COLO668 (cell line): ENCODE data around the gene RUNX2.
"Not testable (repeated sequence)": the region's sequence is repeated elsewhere in the genome, so short reads cannot be mapped to it uniquely, and the experiment has no call there.

ENCODE experiments used
- DNase-seq: peaks from one replicate; lab custom pipeline; 2025; ENCODE audit not compliant: unreplicated experiment; lab: John Stamatoyannopoulos, UW

The RUNX2 gene

DNA sequence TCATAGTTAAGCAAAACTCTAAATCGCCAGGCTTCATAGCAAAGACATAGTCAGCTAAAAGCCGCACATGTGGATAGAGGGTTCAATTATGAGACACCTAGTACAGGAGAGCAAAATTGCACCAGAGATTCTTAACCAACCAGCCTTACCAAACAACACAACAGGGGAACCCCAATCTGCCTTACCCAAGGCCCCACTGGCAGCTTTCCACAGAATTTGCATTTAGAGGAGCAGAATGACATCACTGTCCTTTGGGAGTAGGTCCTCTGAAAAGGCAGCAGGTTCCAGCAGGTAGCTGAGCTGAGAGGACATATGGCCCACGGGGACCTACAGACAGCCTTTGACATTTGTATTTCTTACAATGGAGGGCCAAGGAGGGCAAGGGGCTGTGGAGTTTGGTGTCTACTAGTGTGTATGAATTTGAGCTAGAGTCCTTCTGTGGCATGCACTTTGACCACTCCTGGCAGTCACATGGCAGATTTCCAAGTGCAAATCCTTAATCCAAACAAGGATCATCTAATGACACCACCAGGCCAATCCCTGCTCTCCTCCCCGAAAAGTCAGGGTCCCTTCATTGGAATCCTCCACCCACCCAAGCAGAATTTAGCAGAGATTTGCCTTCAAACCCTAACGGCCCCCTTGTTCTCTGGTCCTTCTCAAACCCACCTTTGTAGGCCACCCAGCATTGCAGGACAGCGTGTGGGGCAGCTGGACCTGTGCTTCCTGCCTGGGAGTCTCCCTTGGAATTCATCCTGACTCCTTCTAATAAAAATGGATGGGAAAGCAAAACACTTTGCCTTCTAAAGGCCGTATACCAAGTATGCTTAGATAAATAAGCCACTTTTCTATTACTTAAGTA lies 220.8 kb downstream of the RUNX2 start:
- DNase-seq: no peak

DNA sequence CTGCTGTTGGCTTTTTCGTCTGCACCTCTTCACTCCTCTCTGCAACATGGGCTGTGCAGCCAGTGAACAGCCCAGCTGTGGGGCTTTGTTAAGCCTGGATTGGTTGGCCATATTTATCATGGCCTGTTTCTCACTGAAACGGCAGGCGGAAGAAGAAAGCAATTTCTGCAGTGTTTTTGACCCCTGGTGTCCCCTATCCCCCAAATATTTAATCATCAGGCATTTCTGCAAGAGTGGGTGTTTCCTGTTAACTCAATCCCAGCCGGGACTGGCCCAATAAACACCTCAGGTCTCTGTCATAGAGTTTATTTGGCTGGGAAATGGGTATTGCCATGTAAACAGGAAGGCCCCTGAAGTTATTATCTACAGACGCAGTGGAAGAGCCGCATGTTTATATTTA lies 224.4 kb downstream of the RUNX2 start:
- no peak for DNase-seq

GRCh38 chr6:45553730-45554344 lies 225.7 kb downstream of the RUNX2 start:
- no peak for DNase-seq

GRCh38 chr6:45554591-45554990 lies 226.5 kb downstream of the RUNX2 start:
- no peak for DNase-seq

DNA sequence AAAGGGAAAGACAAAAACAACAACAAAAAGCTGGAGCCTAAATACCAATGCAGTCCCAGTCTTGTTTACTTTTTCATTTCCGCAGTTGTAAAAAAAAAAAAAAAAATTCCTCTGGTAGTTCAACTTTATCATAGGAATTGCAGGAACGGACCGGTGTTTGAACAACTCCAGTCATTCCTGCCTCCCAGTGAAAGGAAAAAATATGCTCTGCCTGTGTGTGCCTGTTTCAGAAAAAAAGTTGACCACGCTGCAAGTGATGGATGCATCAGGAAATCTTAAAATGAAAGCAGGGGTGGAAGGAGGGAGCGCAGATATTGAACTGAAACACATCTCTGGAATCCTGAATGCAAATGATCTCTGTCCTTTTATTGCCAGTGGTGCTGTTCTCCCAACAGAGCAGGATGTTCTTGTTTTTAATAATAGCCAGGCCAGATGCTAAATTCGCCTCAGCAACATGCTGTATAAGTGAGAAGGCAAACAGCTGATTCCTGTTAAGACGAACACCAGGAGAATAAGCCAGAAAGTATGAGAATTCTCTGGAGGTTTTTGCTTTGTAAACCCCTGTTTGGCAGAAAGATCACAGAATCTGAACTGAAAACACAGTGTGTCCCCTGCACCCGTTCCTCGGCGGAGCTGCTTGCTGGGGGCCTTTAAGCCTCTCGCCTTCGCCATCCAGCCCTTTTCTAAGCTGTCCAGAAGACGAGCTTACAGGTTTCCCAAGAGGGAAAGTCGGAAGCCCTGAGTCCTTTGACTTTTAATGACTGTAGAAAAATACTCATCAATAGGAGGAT lies 228.0 kb downstream of the RUNX2 start:
- DNase-seq: no peak

DNA sequence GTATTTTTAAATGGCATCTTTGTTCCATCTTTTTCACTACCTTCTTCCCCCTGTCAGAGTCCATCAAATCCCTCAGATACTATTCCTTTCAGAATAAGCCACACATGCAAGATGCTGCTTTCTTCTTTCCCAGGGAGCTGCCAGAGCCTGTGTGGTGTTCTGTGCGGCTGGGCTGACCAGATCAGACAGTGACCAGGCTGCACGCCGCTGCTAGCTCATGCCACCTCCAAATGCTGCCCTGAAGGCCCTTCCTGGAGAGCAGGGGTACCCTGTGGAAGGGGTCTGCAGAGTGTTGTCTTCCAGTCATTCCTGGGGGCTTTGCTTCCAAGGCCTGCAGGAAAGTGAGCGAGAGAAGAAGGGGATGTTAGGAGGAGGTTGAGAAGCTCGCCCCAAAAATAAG lies 228.7 kb downstream of the RUNX2 start:
- no peak for DNase-seq

DNA sequence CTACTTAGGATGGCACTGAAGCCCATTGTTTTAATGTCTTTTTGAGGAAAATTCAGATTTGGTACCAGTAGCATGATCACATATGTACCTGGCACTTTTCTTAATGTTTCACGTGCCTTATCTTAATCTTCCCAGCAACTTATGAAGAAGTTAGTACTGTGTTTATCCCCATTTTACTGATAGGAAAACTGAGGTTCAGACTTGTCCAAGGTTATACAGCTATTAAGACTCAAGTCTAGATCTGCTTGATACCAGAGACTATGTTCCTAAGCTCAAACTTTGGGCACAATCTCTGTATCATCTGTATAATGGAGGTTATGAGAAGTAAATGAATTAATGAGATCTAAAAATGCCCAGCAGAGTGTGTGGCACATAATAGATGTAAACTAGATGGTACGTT lies 229.3 kb downstream of the RUNX2 start:
- no peak for DNase-seq

DNA sequence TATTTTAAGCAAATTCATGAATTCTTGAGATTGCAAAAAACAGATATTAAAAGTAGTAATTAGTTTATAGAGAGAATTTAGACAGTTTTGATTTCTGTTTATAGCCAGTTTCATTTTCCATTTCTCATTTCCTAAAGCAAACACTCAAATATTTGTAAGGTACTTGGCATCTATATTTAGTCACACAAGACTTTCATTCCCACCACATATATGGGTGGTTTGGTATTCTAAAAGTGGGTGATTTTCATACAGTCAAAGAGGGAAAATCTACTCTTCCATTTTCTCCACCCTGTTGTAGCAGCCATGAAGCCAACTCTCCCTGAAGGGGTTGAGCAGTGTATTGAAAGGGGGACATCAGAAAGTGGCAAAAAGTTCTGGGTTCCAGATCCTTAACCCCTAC lies 230.7 kb downstream of the RUNX2 start:
- no peak for DNase-seq

DNA sequence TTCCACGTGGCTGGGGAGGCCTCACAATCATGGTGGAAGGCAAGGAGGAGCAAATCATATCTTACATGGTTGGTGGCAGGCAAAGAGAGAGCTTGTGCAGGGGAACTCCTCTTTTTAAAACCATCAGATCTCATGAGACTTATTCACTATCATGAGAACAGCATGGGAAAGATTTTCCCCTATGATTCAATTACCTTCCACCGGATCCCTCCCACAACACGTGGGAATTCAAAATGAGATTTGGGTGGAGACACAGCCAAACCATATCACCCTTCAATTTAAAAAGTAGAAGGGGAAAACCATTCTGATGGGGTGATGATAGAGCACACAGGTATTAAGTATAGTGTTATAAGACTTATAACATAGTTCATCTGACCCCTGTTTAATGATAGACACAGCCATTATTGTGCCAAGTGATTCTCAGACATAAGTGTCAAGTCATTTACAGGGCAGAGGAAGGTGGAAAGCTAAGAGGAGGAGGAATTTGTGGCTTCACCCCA lies 232.2 kb downstream of the RUNX2 start:
- not testable (repeated sequence) for DNase-seq

GRCh38 chr6:45562171-45562570 lies 234.0 kb downstream of the RUNX2 start:
- no peak for DNase-seq

DNA sequence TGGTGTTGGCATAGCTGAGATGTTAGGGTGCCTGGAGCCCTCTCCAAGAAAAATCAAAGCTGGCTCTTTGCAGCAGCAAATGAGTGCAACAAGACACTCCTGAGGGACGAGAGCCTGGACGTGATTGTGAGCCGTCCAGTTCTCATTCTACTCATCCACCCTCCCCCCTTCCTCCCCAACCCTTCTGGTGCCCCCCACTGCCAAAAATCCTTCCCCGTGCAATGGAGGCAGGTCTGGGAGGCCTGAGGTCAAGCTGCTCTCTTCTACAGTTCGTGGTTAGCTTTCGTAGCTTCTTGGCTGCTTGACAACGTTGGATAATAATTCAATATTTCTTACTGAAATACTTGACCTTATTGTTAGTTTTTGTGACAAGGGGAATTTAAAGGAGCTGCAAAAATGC lies 234.9 kb downstream of the RUNX2 start:
- DNase-seq: no peak

- no peak for DNase-seq
These were observed 235.7 kb downstream of the RUNX2 start for GRCh38 chr6:45563844-45564243.

DNA sequence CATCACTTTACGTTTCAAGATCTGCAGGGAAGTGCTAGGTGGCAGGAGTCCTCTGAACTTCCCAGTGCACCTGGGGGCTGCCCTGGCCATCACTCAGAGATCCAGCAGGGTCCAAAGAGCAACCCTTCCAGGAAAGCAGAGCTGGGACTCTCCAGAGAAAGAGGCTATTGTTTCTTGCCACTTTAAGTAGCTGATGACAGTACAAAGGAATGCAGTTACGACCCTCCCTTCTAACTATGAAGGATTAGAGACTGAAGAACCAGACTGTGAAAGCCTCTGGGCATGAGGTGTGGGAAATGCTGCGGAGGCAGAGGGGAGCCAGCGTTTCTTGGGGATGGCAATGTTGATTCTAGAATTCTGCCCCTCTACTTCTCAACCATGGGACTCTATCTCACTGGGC lies 238.8 kb downstream of the RUNX2 start:
- no peak for DNase-seq

GRCh38 chr6:45567879-45568278 lies 239.7 kb downstream of the RUNX2 start:
- DNase-seq: no peak

- no peak for DNase-seq
These were observed 240.5 kb downstream of the RUNX2 start for GRCh38 chr6:45568626-45569025.

DNA sequence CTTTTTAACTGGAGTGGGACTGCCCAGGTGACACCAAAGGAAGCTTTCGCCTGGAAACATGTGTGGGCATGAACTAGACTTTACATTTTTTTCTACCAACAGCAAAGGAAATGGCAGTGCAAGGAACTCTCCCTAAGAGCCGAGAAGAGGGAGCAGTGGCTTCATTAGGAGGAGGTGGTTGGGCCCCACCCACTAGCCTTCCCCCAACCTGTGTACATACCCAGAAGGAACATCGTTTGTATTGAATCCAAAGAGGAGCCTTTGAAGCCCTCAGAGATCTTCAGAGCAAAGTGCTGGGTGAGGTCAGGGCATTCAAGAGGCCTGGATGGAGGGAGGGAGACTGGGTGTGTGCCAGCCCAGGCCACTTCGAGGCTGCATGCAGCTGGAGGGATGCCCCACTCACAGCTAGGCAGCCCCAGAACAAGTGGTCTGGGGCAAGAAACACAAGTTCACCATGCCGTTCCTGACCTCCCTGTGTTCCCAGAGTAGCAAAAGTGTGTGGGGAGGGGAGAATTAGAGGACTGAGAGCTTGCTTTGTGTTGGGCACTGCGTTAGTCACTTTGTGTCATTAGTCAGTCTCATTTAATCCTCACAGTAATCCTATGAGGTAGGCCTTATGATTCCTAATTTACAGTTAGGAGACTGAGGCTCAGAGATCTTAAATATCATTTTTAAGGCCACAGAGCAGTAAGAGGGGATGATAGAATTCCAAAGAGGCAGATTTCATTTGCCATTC lies 241.2 kb downstream of the RUNX2 start:
- no peak for DNase-seq

- no peak for DNase-seq
These were observed 243.0 kb downstream of the RUNX2 start for GRCh38 chr6:45571159-45571558.

GRCh38 chr6:45572833-45573232 lies 244.7 kb downstream of the RUNX2 start:
- no peak for DNase-seq

DNA sequence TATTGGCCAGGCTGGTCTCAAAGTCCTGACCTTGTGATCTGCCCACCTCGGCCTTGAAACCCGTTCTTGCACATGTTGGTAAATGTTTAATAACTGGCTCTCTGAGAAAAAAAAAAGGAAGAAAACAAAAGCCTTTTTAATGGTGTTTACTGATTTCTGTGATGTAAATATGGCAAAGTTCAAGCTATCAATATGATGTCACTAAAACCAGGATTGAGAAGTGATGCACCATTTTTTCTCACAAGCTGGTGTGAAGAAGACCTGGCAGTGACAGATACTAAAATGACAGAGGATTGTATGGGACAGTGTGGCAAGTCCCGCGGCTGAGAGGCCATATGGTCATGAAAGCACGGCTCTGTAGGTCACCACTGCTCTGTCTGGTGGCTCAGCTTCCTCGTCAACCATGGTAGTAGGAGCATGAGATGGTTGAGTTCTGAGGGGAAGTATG lies 245.9 kb downstream of the RUNX2 start:
- no peak for DNase-seq

- DNase-seq: peak; percentile 61
These were observed 246.8 kb downstream of the RUNX2 start for GRCh38 chr6:45574885-45575284.
